Posterior vena cava (tissue), 2 donors: ENCODE data around the gene MPPE1. TPM values are rescaled to one million over a fixed set of nuclear protein-coding genes. Genes with fewer than 3 reads are reported as not detected.

Experiments
- DNase-seq: peaks from one replicate; pipeline ENCODE4 v3.0.0-alpha.2; 2020; ENCODE audit warnings: low spot score
- intact Hi-C, 2 donors: fragments of 100-400 bp; cut with DNase I; formaldehyde crosslinking; loops; one replicate each; pipeline versions ENCODE4 v1.14.1 to v1.14.2; 2022 to 2023
- total RNA-seq, 2 donors: library from RNA; stranded (reverse); fragmentation: NEBNext Ultra II Directional; extraction: Animal tissue kit (Norgen Biotek cat#: 25700); gene quantifications; one replicate each; pipeline ENCODE4 v1.2.1, GENCODE V29; 2021
- donor health status: DM: yes; HTN: yes; CAD: no.
- donor health status: DM: yes; HTN: yes; CAD: no.

Gene MPPE1
- total RNA-seq, 2 donors from 2014 or later = 26.2 to 39.6 TPM

GRCh38 chr18:11842562-11842961 lies 65.6 kb downstream of the MPPE1 start:
- no peak for DNase-seq
- intact Hi-C loops = loop anchor here in 1 of 2 donors (5.0 kb wide), 1 partner anchor 375 kb away; no protein-coding TSS in a partner anchor

- intact Hi-C loops = loop anchor here in 1 of 2 donors (5.0 kb wide), 1 partner anchor 373 kb away; no protein-coding TSS in a partner anchor
- DNase-seq = no peak
Observed at GRCh38 chr18:11840493-11840892, 67.6 kb downstream of the MPPE1 start.

- intact Hi-C loops = loop anchor here in 1 of 2 donors (1.0 kb wide), 1 partner anchor 8 kb away; no protein-coding TSS in a partner anchor
- DNase-seq = no peak
Observed at GRCh38 chr18:11839556-11839955, 68.6 kb downstream of the MPPE1 start.

GRCh38 chr18:11834772-11835171 lies 73.3 kb downstream of the MPPE1 start:
- intact Hi-C loops = no loop called here
- no peak for DNase-seq

Other genes with a start within 250 kb of the MPPE1 start
- gene GNAL, start 219.1 kb downstream of the MPPE1 start, total RNA-seq = 10 to 100 TPM; 16.9 to 27.9 TPM
- 10 to 100 TPM; 44.0 to 44.4 TPM for gene CHMP1B, start 56.9 kb downstream of the MPPE1 start, total RNA-seq
- gene IMPA2, start 73.2 kb upstream of the MPPE1 start, total RNA-seq = 10 to 100 TPM; 14.9 to 31.5 TPM
- under 1 TPM in 1 of 2 donors, not detected in 1; 0.05 TPM for gene ANKRD62, start 185.5 kb upstream of the MPPE1 start, total RNA-seq